Spinal cord (tissue), 10 donors: Measurements from ENCODE around the gene CCDC102B. TPM values are rescaled to one million over a fixed set of nuclear protein-coding genes. Genes with fewer than 3 reads are reported as not detected.

Experiments used
- DNase-seq, 6 donors: peaks; one replicate each; pipeline versions ENCODE4 v3.0.0 to v3.0.0-alpha.2; 2013 to 2015; ENCODE audit warnings: low spot score in 6 of 6, low read depth in 4 of 6
- H3K27ac ChIP-seq: one replicate; pipeline ENCODE4 v1.5.1; 2013; ENCODE audit warnings: low read depth, low read length, control low read depth
- H3K27me3 ChIP-seq: one replicate; pipeline ENCODE4 v1.6.1; 2013; ENCODE audit warnings: low read length; ENCODE audit not compliant: control insufficient read depth, insufficient read depth
- H3K36me3 ChIP-seq: one replicate; pipeline ENCODE4 v1.6.1; 2013; ENCODE audit warnings: low read length; ENCODE audit not compliant: control insufficient read depth, insufficient read depth
- H3K4me1 ChIP-seq: one replicate; pipeline ENCODE4 v1.6.1; 2013; ENCODE audit warnings: low read length; ENCODE audit not compliant: control insufficient read depth, insufficient read depth
- H3K4me3 ChIP-seq: one replicate; pipeline ENCODE4 v1.5.1; 2013; ENCODE audit warnings: low read depth, low read length, control low read depth
- H3K9me3 ChIP-seq: one replicate; pipeline ENCODE4 v1.6.1; 2013; ENCODE audit warnings: low read length; ENCODE audit not compliant: control insufficient read depth, insufficient read depth
- WGBS: methylation state at CpG from one replicate; pipeline ENCODE4 v1.1.5; 2013; ENCODE audit warnings: missing lambda C conversion rate; ENCODE audit not compliant: insufficient coverage; 5-methylcytosine and 5-hydroxymethylcytosine counted together
- polyA plus RNA-seq, 2 donors: library from polyadenylated mRNA; unstranded; fragments of 120-200 nt; gene quantifications; one replicate each; pipeline ENCODE4 v1.2.1, GENCODE V29; 2013; ENCODE audit not compliant: insufficient read length in 2 of 2
- total RNA-seq, 2 donors: library from RNA; depleted of rRNA in 1 of 2; stranded (reverse); fragments of 120-200 nt in 1 of 2; fragments of >200 nt in 1 of 2; gene quantifications; one replicate each; pipeline versions ENCODE4 v1.2.3 to v1.2.4, GENCODE V29; 2013 to 2014
- donor health status: healthy.

CCDC102B gene
- total and polyA plus RNA-seq, 4 donors: 6.2 to 21.2 (median 15.3) TPM

GRCh38 chr18:68818584-68818983 lies 20.7 kb downstream of the CCDC102B start:
- H3K27me3 ChIP-seq: no peaks in the 10 kb centered on the region
- H3K27ac ChIP-seq: no peak overlapping the region
- H3K4me1 ChIP-seq: no peaks in the 10 kb centered on the region
- no peak for DNase-seq
- WGBS: no CpG with 5 or more reads among the region's 2 CpGs
- H3K4me3 ChIP-seq: no peak overlapping the region
- no peaks in the 10 kb centered on the region for H3K36me3 ChIP-seq
- no peaks in the 10 kb centered on the region for H3K9me3 ChIP-seq

GRCh38 chr18:68822926-68823325 lies 25.0 kb downstream of the CCDC102B start:
- Histone ChIP-seq H3K27me3 (no peaks in the 10 kb centered on the region), H3K4me1 (no peaks in the 10 kb centered on the region), H3K27ac (no peak overlapping the region), H3K4me3 (no peak overlapping the region), H3K36me3 (no peaks in the 10 kb centered on the region), H3K9me3 (no peaks in the 10 kb centered on the region)
- no peak for DNase-seq
- 94% methylated on average over 4 of the region's 5 CpGs for WGBS

- no peak for DNase-seq
- Histone ChIP-seq H3K4me3 (no peak overlapping the region), H3K9me3 (no peaks in the 10 kb centered on the region), H3K36me3 (no peaks in the 10 kb centered on the region), H3K27ac (no peak overlapping the region), H3K4me1 (no peaks in the 10 kb centered on the region), H3K27me3 (no peaks in the 10 kb centered on the region)
- WGBS: 92% methylated on average over 1 of the region's 3 CpGs
These were observed 28.2 kb downstream of the CCDC102B start for GRCh38 chr18:68826121-68826520.

GRCh38 chr18:68830256-68831045 lies 32.6 kb downstream of the CCDC102B start:
- Histone ChIP-seq H3K27ac (no peak overlapping the region), H3K27me3 (no peaks in the 10 kb centered on the region), H3K4me1 (no peaks in the 10 kb centered on the region), H3K9me3 (no peaks in the 10 kb centered on the region), H3K4me3 (no peak overlapping the region), H3K36me3 (no peaks in the 10 kb centered on the region)
- no CpG with 5 or more reads among the region's 2 CpGs for whole genome bisulfite sequencing
- DNase-seq: peak in 2 of 6 donors; percentile 28 to 39

GRCh38 chr18:68833756-68834155 lies 35.9 kb downstream of the CCDC102B start:
- DNase-seq: no peak
- H3K4me3 ChIP-seq: no peak overlapping the region
- no peaks in the 10 kb centered on the region for H3K27me3 ChIP-seq
- no peaks in the 10 kb centered on the region for H3K36me3 ChIP-seq
- no peaks in the 10 kb centered on the region for H3K4me1 ChIP-seq
- H3K9me3 ChIP-seq: no peaks in the 10 kb centered on the region
- WGBS: no CpG with 5 or more reads among the region's 5 CpGs
- H3K27ac ChIP-seq: no peak overlapping the region

GRCh38 chr18:68837665-68838451 lies 40.0 kb downstream of the CCDC102B start:
- WGBS: no CpG with 5 or more reads among the region's 7 CpGs
- Histone ChIP-seq H3K4me3 (no peak overlapping the region), H3K27me3 (no peaks in the 10 kb centered on the region), H3K4me1 (no peaks in the 10 kb centered on the region), H3K27ac (no peak overlapping the region), H3K9me3 (no peaks in the 10 kb centered on the region), H3K36me3 (no peaks in the 10 kb centered on the region)
- DNase-seq: no peak

- 88% methylated on average over 1 of the region's 4 CpGs for WGBS
- H3K27ac ChIP-seq: no peak overlapping the region
- H3K4me3 ChIP-seq: no peak overlapping the region
- H3K4me1 ChIP-seq: no peaks in the 10 kb centered on the region
- H3K36me3 ChIP-seq: no peaks in the 10 kb centered on the region
- no peaks in the 10 kb centered on the region for H3K27me3 ChIP-seq
- H3K9me3 ChIP-seq: no peaks in the 10 kb centered on the region
- DNase-seq: no peak
These were observed 41.8 kb downstream of the CCDC102B start for GRCh38 chr18:68839701-68840100.

GRCh38 chr18:68840554-68841263 lies 42.8 kb downstream of the CCDC102B start:
- no peak overlapping the region for H3K27ac ChIP-seq

GRCh38 chr18:68841301-68841700 lies 43.4 kb downstream of the CCDC102B start:
- Histone ChIP-seq H3K4me1 (no peaks in the 10 kb centered on the region), H3K9me3 (no peaks in the 10 kb centered on the region), H3K4me3 (no peak overlapping the region), H3K27me3 (no peaks in the 10 kb centered on the region), H3K27ac (no peak overlapping the region), H3K36me3 (no peaks in the 10 kb centered on the region)
- no peak for DNase-seq

More at GRCh38 chr18:68840554-68841263, 42.8 kb downstream of the CCDC102B start:
- H3K9me3 ChIP-seq: no peaks in the 10 kb centered on the region
- H3K4me3 ChIP-seq: no peak overlapping the region
- H3K4me1 ChIP-seq: no peaks in the 10 kb centered on the region
- no peaks in the 10 kb centered on the region for H3K27me3 ChIP-seq
- no peak for DNase-seq
- no CpG with 5 or more reads among the region's 7 CpGs for WGBS
- H3K36me3 ChIP-seq: no peaks in the 10 kb centered on the region
